ENCODE results near the gene DENND2C.

Gene DENND2C, protein sequence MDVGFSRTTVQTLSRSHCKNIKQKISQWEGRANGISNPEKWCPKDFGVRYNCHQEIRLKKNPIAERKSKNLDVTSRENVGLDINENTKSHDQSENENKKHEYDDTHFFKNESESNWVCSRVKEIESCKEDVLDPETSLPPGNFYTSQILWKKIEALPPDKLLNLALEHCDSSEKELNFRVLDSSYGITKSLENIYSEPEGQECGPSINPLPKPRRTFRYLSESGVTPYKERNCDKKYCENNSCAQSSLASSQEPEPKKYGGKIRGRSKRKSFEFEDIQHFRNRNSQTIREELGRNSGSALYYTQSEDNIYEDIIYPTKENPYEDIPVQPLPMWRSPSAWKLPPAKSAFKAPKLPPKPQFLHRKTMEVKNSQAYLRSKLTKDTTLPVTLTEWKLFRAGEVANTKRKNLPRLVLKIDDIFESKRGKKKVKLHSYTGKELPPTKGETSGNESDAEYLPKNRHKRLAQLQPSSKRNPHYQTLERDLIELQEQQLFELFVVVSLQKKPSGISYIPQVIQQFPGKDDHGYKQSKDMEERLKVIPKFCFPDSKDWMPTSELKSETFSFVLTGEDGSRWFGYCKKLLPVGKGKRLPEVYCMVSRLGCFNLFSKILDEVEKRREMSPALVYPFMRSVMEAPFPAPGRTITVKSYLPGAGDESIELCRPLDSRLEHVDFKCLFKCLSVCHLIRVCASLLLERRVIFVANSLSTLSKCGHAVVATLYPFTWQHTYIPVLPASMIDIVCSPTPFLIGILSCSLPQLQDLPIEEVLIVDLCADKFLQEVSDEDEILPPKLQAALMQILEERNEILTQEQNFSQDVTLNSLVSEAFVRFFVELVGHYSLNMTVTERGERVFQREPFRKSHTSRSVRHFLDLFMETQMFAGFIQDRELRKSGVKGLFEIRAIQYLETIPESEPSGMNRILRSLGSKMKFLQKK

DNA sequence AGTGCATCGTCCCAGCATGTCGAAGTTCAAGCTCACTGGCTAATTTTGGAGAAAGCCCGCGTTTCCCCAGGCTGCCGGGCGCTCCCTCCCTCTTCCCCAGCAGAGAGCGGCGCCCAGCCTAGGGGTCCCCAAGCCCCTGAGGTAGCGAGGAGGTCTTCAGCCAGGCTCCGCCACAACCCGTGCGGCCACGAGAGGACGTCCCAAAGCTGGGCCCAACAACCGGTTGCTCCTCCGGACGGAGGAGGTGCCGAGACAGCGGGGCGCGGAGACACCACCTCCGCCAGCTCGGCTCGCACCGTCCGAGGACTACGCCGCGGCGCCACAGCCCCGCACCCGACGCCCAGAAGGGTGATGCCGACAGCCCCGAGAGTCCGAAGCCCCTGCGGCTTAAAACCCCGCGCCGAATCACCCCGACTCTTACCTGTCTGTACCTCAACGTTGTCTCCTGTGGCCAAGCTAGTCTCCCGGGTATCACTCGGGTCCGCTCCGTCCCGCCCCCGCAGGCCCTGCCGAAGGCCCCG, at the start of gene DENND2C:
Gene DENND2C, minus strand, starts transcription at position 488 of the 521 bp plus-strand sequence. CDS start 44,065 bp downstream, outside the sequence.
- TF ChIP-seq, protein P1, sequence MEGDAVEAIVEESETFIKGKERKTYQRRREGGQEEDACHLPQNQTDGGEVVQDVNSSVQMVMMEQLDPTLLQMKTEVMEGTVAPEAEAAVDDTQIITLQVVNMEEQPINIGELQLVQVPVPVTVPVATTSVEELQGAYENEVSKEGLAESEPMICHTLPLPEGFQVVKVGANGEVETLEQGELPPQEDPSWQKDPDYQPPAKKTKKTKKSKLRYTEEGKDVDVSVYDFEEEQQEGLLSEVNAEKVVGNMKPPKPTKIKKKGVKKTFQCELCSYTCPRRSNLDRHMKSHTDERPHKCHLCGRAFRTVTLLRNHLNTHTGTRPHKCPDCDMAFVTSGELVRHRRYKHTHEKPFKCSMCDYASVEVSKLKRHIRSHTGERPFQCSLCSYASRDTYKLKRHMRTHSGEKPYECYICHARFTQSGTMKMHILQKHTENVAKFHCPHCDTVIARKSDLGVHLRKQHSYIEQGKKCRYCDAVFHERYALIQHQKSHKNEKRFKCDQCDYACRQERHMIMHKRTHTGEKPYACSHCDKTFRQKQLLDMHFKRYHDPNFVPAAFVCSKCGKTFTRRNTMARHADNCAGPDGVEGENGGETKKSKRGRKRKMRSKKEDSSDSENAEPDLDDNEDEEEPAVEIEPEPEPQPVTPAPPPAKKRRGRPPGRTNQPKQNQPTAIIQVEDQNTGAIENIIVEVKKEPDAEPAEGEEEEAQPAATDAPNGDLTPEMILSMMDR (conservative IDR thresholded peaks at IDR 0.05; ENCODE audit: control insufficient read depth, insufficient read depth, low read depth, low read length): no peak
- H3K4me3 ChIP-seq (ENCODE audit: control insufficient read depth, low read depth, low read length): peak within 1 kb of the TSS; percentile 81
- DNase-seq (ENCODE audit: low read depth): no peak

DNA sequence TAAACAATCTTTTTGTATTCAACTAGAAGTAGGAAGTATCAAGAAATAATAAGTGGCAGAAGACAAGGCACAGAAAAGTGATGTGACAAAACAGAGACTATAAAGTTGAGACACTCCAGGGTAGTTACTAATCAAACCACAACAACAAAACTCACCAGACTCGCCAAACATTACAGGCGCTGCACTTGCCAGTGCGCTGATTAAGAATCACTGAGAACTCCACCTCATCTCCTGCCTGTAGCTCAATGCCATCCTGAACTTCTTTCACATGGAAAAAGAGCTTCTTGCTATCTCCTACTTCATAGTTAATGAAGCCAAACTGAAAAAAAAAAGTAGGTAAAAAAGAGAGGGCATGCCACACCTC, 49.6 kb upstream of the DENND2C start:
- TF ChIP-seq, protein P1 (conservative IDR thresholded peaks at IDR 0.05; ENCODE audit: control insufficient read depth, insufficient read depth, low read depth, low read length): no peak
- peak; percentile 53 for DNase-seq (ENCODE audit: low read depth)
- no peak overlapping the region for H3K4me3 ChIP-seq (ENCODE audit: control insufficient read depth, low read depth, low read length)

DNA sequence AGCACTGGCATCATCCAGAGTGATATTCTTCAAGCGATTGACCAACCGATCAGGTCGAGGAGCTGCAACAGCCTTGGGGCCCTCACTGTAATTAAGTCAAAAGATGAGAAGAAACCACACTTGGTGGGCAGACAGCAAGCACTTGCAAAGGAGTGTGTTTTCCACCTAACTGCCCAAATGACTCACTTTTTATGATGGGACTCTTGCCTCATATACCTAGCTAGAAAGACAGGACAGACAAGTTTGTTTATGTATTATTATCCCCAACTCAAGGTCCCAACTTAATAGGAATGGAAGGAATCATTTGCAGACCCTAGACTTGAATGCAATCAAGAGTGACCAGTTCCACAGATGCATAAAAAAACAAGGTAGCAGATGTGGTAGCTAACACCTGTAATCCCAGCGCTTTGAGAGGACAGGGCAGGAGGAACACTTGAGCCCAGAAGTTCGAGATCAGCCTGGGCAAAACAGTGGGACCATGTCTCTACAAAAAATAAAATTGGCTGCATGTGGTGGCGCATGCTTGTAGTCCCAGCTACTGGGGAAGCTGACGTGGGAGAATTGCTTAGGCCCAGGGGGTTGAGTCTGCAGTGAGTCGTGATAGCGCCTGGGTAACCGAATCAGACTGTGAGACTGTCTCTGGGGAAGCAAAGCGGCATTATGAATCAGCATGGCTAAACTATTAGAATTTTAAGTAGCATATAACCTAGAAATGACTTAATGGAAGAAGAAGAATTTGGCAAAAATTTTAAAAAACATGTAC, 49.0 kb upstream of the DENND2C start:
- no peak overlapping the region for H3K4me3 ChIP-seq (ENCODE audit: control insufficient read depth, low read depth, low read length)
- TF ChIP-seq, protein P1 (conservative IDR thresholded peaks at IDR 0.05; ENCODE audit: control insufficient read depth, insufficient read depth, low read depth, low read length): no peak
- peak; percentile 77 for DNase-seq (ENCODE audit: low read depth)

DNA sequence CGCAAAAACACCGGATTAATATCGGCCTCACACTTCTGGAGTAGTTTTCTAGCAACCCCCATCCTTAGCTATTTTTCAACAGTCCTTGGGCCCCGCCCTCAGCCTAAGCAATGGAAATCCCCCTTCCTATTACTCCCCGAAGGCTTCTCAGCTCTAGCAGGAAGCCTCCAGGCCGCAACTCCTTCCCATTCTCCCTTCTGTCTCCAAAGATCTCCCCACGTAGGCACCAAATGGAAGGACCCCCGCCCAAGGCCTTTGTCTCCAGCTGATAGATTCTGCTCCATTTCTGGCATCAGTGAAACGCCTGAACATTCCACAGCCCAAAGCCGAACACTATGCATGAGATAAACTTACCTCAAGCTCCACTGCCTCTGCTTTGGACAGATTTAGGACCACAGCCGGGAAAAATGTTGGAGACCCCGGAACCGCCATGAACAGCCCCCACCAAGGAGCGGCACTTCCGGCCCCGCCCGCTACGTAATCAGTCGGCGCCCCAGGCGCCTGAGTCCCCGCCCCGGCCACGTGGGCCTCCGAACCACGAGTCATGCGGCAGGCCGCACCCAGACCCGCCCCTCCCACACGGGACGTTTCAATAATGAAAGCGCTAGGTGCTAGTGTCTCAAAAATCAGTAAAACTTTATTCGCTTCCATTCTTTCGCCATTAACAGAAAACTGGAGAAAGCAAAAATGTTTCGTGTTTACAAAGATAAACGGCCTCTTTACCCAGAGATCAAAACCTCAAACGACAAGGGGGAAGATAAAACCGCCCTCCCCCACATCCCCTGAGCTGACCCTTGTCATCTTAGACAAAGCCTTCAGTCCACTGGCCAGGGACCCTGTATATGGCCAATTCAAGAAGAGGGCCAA, 46.7 kb upstream of the DENND2C start, which contains the start of gene NRAS:
Gene NRAS, minus strand, starts transcription at position 468 of the 867 bp plus-strand sequence. CDS start 611 bp downstream, outside the sequence.
- H3K4me3 ChIP-seq (ENCODE audit: control insufficient read depth, low read depth, low read length): peak within 1 kb of the TSS; percentile 90

DNA sequence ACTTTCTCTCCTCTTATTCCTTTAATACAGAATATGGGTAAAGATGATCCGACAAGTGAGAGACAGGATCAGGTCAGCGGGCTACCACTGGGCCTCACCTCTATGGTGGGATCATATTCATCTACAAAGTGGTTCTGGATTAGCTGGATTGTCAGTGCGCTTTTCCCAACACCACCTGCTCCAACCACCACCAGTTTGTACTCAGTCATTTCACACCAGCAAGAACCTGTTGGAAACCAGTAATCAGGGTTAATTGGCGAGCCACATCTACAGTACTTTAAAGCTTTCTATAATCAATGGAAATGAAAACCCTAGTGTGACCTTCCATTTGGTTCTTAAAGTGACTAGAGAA, 46.1 kb upstream of the DENND2C start:
- TF ChIP-seq, protein P1 (conservative IDR thresholded peaks at IDR 0.05; ENCODE audit: control insufficient read depth, insufficient read depth, low read depth, low read length): no peak
- DNase-seq (ENCODE audit: low read depth): peak; percentile 11
- peak overlapping the region; percentile 90 for H3K4me3 ChIP-seq (ENCODE audit: control insufficient read depth, low read depth, low read length)

More for the DNA sequence above, 46.7 kb upstream of the DENND2C start, which contains the start of gene NRAS:
- TF ChIP-seq, protein P1 (conservative IDR thresholded peaks at IDR 0.05; ENCODE audit: control insufficient read depth, insufficient read depth, low read depth, low read length): no peak
- peak; percentile 87 for DNase-seq (ENCODE audit: low read depth)
